GM19099 (cell line): Measurements from ENCODE around the gene MCOLN3.

Source experiments
- POLR2A ChIP-seq: IDR thresholded peaks from 3 replicates; pipeline ENCODE4 v1.6.1; 2011; ENCODE audit warnings: low read depth; ENCODE audit not compliant: insufficient read length; ENCODE audit errors: extremely low read depth

Gene MCOLN3

GRCh38 chr1:84972377-84972987 lies 75.8 kb downstream of the MCOLN3 start:
- no peak for TF ChIP-seq POLR2A

- no peak for TF ChIP-seq POLR2A
Observed at GRCh38 chr1:84971957-84972356, 76.3 kb downstream of the MCOLN3 start.

- TF ChIP-seq POLR2A, result no peak
Observed at GRCh38 chr1:84969489-84970250, 78.6 kb downstream of the MCOLN3 start.

- no peak for TF ChIP-seq POLR2A
Observed at GRCh38 chr1:84968865-84969264, 79.4 kb downstream of the MCOLN3 start.

- no peak for TF ChIP-seq POLR2A
Observed at GRCh38 chr1:84968101-84968500, 80.2 kb downstream of the MCOLN3 start.
